ENCODE data around the gene UPB1. TPM values are rescaled to one million over a fixed set of nuclear protein-coding genes. Genes with fewer than 3 reads are reported as not detected.
A peak's percentile ranks its signal among the peaks of the same experiment; 100 is the strongest.

The UPB1 gene
- total RNA-seq, 4 donors from 2014 or later = 0.80 TPM; not detected in 3

DNA sequence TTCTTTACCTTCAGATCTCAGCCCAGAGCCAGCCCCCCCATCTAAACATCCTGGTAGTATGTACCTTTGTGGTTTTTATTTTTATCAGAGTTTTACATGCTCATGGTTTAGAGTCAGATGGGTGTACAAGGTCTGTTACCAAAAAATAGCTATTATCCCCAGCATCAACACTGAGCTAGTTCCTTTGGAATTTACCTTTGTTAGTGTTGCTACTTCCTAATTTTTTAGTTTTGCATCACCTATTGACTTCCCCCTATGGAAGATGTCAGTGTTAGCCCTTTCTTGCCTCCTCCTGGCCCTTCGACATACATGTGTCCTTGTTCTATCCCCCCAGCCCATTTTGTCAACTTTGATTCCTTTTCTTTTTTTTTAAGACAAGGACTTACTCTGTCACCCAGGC is 7.4 kb downstream of the UPB1 start:
- H3K4me1 ChIP-seq = peaks cover 0 to 25% (median 0%) of the 10 kb centered on the region in 4 donors
- no peak for TF ChIP-seq POLR2A (IDR thresholded peaks at IDR 0.05)
- TF ChIP-seq, protein P1, sequence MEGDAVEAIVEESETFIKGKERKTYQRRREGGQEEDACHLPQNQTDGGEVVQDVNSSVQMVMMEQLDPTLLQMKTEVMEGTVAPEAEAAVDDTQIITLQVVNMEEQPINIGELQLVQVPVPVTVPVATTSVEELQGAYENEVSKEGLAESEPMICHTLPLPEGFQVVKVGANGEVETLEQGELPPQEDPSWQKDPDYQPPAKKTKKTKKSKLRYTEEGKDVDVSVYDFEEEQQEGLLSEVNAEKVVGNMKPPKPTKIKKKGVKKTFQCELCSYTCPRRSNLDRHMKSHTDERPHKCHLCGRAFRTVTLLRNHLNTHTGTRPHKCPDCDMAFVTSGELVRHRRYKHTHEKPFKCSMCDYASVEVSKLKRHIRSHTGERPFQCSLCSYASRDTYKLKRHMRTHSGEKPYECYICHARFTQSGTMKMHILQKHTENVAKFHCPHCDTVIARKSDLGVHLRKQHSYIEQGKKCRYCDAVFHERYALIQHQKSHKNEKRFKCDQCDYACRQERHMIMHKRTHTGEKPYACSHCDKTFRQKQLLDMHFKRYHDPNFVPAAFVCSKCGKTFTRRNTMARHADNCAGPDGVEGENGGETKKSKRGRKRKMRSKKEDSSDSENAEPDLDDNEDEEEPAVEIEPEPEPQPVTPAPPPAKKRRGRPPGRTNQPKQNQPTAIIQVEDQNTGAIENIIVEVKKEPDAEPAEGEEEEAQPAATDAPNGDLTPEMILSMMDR (IDR thresholded peaks at IDR 0.05) = no peak

DNA sequence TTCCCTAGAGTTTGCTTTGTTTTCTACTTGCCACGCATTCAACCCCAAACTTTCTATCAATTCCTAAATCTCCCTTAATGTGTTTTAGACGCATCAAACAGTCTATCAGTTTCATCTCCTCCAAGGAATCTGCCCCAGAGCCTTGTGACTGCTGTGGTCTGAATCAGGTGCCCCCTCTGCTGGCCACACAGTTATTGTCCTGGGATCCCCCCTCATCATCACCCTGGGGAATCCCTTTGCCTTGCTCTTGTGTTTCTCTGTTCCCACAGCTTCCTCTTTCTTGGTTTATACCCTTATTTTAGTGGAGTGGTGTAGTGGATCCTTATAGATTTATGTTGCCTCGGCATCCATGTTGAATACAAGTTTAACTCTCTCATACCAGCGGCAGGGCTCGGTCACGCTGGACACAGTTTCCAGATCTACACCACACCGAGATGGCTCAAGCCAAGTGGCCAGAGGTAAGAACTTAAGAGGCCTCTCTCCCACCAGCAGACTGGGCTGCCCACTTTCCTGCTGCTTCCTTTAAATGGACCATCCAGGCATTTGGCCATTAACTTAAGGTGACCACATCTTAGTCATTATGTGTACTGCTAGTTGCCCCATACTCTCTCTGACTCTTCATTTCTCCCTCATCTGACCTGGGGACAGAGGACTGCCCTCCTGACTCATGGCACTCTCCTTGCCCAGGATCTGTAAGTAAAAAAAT is 8.2 kb downstream of the UPB1 start:
- no peak for TF ChIP-seq POLR2A (IDR thresholded peaks at IDR 0.05)
- TF ChIP-seq, protein P1 (IDR thresholded peaks at IDR 0.05) = peak; percentile 45 to 63 (median 53)
- peaks cover 0 to 26% (median 0%) of the 10 kb centered on the region in 4 donors for H3K4me1 ChIP-seq
- no peaks in the 10 kb centered on the region for H3K9me3 ChIP-seq
- H3K4me3 ChIP-seq = no peak overlapping the region
- no peak overlapping the region for H3K27ac ChIP-seq
- no peaks in the 10 kb centered on the region for H3K27me3 ChIP-seq
- peak in 2 of 3 donors; percentile 84 to 88 for DNase-seq
- H3K36me3 ChIP-seq = no peaks in the 10 kb centered on the region

More for the DNA sequence above, 7.4 kb downstream of the UPB1 start:
- no peaks in the 10 kb centered on the region for H3K36me3 ChIP-seq
- H3K9me3 ChIP-seq = no peaks in the 10 kb centered on the region
- no peak for DNase-seq
- H3K4me3 ChIP-seq = no peak overlapping the region
- H3K27ac ChIP-seq = no peak overlapping the region
- H3K27me3 ChIP-seq = no peaks in the 10 kb centered on the region

DNA sequence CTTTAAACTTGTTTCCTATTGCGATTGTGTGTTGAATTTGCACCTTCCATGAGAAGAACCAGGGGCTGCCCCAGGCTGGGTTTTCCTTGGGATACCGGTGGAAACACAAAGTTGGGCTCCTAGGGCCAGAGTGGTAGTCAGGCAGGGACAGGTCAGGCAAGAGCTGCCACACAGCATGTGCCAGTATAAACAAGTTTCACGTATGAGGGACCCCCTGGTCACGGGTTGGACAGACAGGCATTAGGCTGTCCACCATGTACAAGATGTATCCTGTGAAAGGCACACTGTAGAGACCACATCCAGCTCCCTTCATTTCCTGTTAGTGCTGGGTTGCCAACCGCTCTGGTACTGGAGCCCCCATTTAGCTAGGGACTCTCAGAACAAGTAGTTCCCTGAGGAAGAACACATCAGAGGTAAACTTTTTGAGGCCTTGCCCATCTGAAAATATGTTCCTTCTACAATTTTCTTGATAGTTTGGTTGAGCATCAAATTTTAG is 8.8 kb downstream of the UPB1 start:
- Histone ChIP-seq H3K9me3 (no peaks in the 10 kb centered on the region), H3K36me3 (no peaks in the 10 kb centered on the region), H3K4me1 (peaks cover 0 to 26% (median 0%) of the 10 kb centered on the region in 4 donors), H3K4me3 (no peak overlapping the region), H3K27me3 (no peaks in the 10 kb centered on the region), H3K27ac (no peak overlapping the region)
- DNase-seq = no peak
- TF ChIP-seq, protein P1 (IDR thresholded peaks at IDR 0.05) = no peak
- TF ChIP-seq POLR2A (IDR thresholded peaks at IDR 0.05) = no peak

DNA sequence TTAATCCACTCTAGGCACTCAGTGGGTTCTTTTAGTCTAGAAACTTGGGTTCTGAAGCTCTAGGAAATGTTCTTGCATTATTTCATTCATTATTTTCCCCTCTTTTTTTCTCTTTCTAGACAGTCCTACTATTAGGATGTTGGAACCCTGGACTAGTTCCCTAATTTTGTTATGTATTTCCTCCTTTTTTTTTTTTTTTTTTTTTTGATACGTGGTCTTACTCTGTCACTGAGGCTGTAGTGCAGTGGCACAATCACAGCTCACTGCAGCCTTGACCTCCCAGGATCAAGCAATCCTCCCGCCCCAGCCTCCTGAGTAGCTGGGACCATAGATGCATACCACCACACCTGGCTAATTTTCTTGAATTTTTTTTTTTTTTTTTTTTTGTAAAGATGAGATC is 9.4 kb downstream of the UPB1 start:
- H3K4me1 ChIP-seq = peaks cover 0 to 26% (median 0%) of the 10 kb centered on the region in 4 donors
- no peaks in the 10 kb centered on the region for H3K9me3 ChIP-seq
- TF ChIP-seq POLR2A (IDR thresholded peaks at IDR 0.05) = no peak
- TF ChIP-seq, protein P1 (IDR thresholded peaks at IDR 0.05) = no peak
- no peaks in the 10 kb centered on the region for H3K27me3 ChIP-seq
- H3K27ac ChIP-seq = no peak overlapping the region
- no peaks in the 10 kb centered on the region for H3K36me3 ChIP-seq
- no peak overlapping the region for H3K4me3 ChIP-seq
- DNase-seq = no peak

DNA sequence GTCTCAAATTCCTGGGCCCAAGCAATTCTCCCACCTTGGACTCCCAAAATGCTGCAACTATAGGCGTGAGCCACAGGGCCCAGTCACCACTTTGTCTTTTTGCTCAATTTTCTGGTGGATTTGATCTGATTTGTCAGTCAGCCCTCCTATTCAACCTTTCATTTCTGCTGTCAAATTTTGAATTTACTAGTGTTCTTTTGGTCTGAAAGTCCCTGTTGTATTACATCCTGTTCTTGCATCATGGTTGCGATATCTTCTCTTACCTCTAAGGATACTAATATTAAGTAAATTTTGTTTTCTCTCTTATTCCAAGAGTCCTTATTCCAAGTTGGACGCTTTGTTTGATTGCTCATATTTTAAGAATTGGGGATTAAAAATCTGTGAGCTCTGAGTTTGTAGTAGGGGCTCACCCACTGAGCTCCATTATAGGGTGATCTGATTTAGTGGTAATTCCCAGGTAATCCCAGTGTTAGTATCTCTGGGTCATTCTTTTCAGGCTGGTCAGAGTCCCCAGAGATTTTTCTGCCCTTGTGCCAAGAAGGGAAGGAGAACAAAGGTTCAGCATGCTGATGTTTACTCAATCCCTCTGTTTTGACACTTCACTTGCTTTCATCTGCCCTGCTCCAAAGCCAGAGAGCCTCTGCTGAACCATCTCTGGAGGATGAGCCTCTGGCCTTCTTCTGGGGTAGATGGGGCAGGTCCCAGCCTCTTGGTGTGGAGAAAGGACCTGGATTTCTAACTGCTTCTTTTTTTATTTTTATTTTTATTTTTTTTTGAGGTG is 10.0 kb downstream of the UPB1 start:
- Histone ChIP-seq H3K27ac (no peak overlapping the region), H3K36me3 (no peaks in the 10 kb centered on the region), H3K27me3 (no peaks in the 10 kb centered on the region)

More for the DNA sequence above, 10.0 kb downstream of the UPB1 start:
- Histone ChIP-seq H3K9me3 (no peaks in the 10 kb centered on the region), H3K4me3 (no peak overlapping the region), H3K4me1 (peaks cover 0 to 30% (median 0%) of the 10 kb centered on the region in 4 donors)
- no peak for TF ChIP-seq POLR2A (IDR thresholded peaks at IDR 0.05)
- TF ChIP-seq, protein P1 (IDR thresholded peaks at IDR 0.05) = no peak
- no peak for DNase-seq

Measured in Peyer's patch (tissue), 4 donors.